Liver (tissue), 9 donors: ENCODE data around the gene SLK. TPM values are rescaled to one million over a fixed set of nuclear protein-coding genes. Genes with fewer than 3 reads are reported as not detected.

Source experiments
- DNase-seq: peaks from one replicate; pipeline ENCODE4 v3.0.0-alpha.2; 2017; ENCODE audit warnings: low spot score
- H3K27ac ChIP-seq, 2 donors: one replicate each; pipeline ENCODE4 v1.7.0; 2013; ENCODE audit warnings: inconsistent platforms in 2 of 2, low read length in 2 of 2, control low read depth in 1 of 2, low read depth in 1 of 2, mild to moderate bottlenecking in 1 of 2
- H3K27me3 ChIP-seq, 4 donors: one replicate each; pipeline versions ENCODE4 v1.6.1 to v1.7.0; 2013; ENCODE audit warnings: low read length in 3 of 4, inconsistent platforms in 1 of 4, mild to moderate bottlenecking in 1 of 4, moderate library complexity in 1 of 4; ENCODE audit not compliant: control insufficient read depth in 4 of 4, insufficient read depth in 4 of 4
- H3K36me3 ChIP-seq, 4 donors: one replicate each; pipeline versions ENCODE4 v1.6.1 to v1.7.0; 2013; ENCODE audit warnings: low read length in 3 of 4, mild to moderate bottlenecking in 3 of 4, low read depth in 1 of 4, moderate library complexity in 1 of 4; ENCODE audit not compliant: control insufficient read depth in 4 of 4, insufficient read depth in 3 of 4
- H3K4me1 ChIP-seq, 4 donors: one replicate each; pipeline versions ENCODE4 v1.6.1 to v1.7.0; 2013; ENCODE audit warnings: low read length in 3 of 4, mild to moderate bottlenecking in 3 of 4, moderate library complexity in 1 of 4; ENCODE audit not compliant: control insufficient read depth in 4 of 4, insufficient read depth in 4 of 4
- H3K4me3 ChIP-seq, 3 donors: one replicate each; pipeline versions ENCODE4 v1.6.1 to v1.7.0; 2013; ENCODE audit warnings: low read length in 3 of 3, control low read depth in 1 of 3, low read depth in 1 of 3, mild to moderate bottlenecking in 1 of 3
- H3K9ac ChIP-seq, 2 donors: one replicate each; pipeline ENCODE4 v1.7.0; 2013; ENCODE audit warnings: low read length in 2 of 2, mild to moderate bottlenecking in 2 of 2, moderate library complexity in 2 of 2, control low read depth in 1 of 2, low read depth in 1 of 2
- H3K9me3 ChIP-seq, 4 donors: one replicate each; pipeline versions ENCODE4 v1.6.1 to v1.7.0; 2013; ENCODE audit warnings: low read length in 3 of 4; ENCODE audit not compliant: control insufficient read depth in 4 of 4
- ATF3 ChIP-seq: IDR thresholded peaks from 2 replicates; pipeline ENCODE4 v1.6.1; 2016; ENCODE audit warnings: antibody characterized with exemption
- CTCF ChIP-seq: fragments of 150-350 bp; IDR thresholded peaks from 2 replicates; pipeline ENCODE4 v1.5.1; 2017; ENCODE audit warnings: improper control_type of control experiment, low read depth, low read length; ENCODE audit not compliant: missing input control
- EGR1 ChIP-seq, 2 donors: IDR thresholded peaks; 2 replicates each; pipeline ENCODE4 v1.6.1; 2016 to 2018; ENCODE audit warnings: antibody characterized with exemption in 2 of 2, low read depth in 2 of 2
- FOXA1 ChIP-seq: IDR thresholded peaks from 2 replicates; pipeline ENCODE4 v1.6.1; 2016; ENCODE audit warnings: antibody characterized with exemption
- FOXA2 ChIP-seq: IDR thresholded peaks from 2 replicates; pipeline ENCODE4 v1.6.1; 2016; ENCODE audit warnings: antibody characterized with exemption
- GABPA ChIP-seq, 2 donors: IDR thresholded peaks in 1 of 2; conservative IDR thresholded peaks in 1 of 2; 2 replicates each; pipeline ENCODE4 v1.6.1; 2016; ENCODE audit warnings: antibody characterized with exemption in 2 of 2, mild to moderate bottlenecking in 1 of 2, moderate library complexity in 1 of 2
- HNF4A ChIP-seq, 2 donors: conservative IDR thresholded peaks; 2 replicates each; pipeline ENCODE4 v1.6.1; 2016; ENCODE audit warnings: antibody characterized with exemption in 2 of 2, mild to moderate bottlenecking in 2 of 2
- HNF4G ChIP-seq: IDR thresholded peaks from 2 replicates; pipeline ENCODE4 v1.6.1; 2016; ENCODE audit warnings: antibody characterized with exemption
- JUND ChIP-seq, 2 donors: IDR thresholded peaks; 2 replicates each; pipeline ENCODE4 v1.6.1; 2016; ENCODE audit warnings: antibody characterized with exemption in 2 of 2
- MAX ChIP-seq: IDR thresholded peaks from 2 replicates; pipeline ENCODE4 v1.6.1; 2016; ENCODE audit warnings: antibody characterized with exemption
- NR2F2 ChIP-seq: IDR thresholded peaks from 2 replicates; pipeline ENCODE4 v1.6.1; 2016; ENCODE audit warnings: antibody characterized with exemption
- RAD21 ChIP-seq, 2 donors: IDR thresholded peaks; 2 replicates each; pipeline ENCODE4 v1.6.1; 2016; ENCODE audit warnings: antibody characterized with exemption in 2 of 2, mild to moderate bottlenecking in 2 of 2
- REST ChIP-seq: IDR thresholded peaks from 2 replicates; pipeline ENCODE4 v1.6.1; 2016; ENCODE audit warnings: antibody characterized with exemption, mild to moderate bottlenecking
- RXRA ChIP-seq, 2 donors: IDR thresholded peaks; 2 replicates each; pipeline ENCODE4 v1.6.1; 2017 to 2018; ENCODE audit warnings: antibody characterized with exemption in 2 of 2, mild to moderate bottlenecking in 1 of 2
- SP1 ChIP-seq: IDR thresholded peaks from 2 replicates; pipeline ENCODE4 v1.6.1; 2018; ENCODE audit warnings: antibody characterized with exemption, mild to moderate bottlenecking
- TAF1 ChIP-seq: conservative IDR thresholded peaks from 2 replicates; pipeline ENCODE4 v1.6.1; 2016; ENCODE audit warnings: antibody characterized with exemption, mild to moderate bottlenecking
- YY1 ChIP-seq: IDR thresholded peaks from 2 replicates; pipeline ENCODE4 v1.6.1; 2016; ENCODE audit warnings: antibody characterized with exemption, mild to moderate bottlenecking
- ZBTB33 ChIP-seq: IDR thresholded peaks from 2 replicates; pipeline ENCODE4 v1.6.1; 2016; ENCODE audit warnings: antibody characterized with exemption
- WGBS: extraction: QIAGEN DNeasy Blood & Tissue Kit; methylation state at CpG from one replicate; pipeline ENCODE4 v1.1.7; 2013; 5-methylcytosine and 5-hydroxymethylcytosine counted together
- polyA plus RNA-seq, 2 donors: library from polyadenylated mRNA; stranded (reverse) in 1 of 2; unstranded in 1 of 2; fragments of 200-250 nt in 1 of 2; fragments of >200 nt in 1 of 2; fragmentation: Nextera tagmentation in 1 of 2; extraction: Ambion mirVana in 1 of 2; gene quantifications; one replicate each; pipeline versions ENCODE4 v1.2.1 to v1.2.3, GENCODE V29; 2013 to 2015
- total RNA-seq, 2 donors: library from RNA; depleted of rRNA; stranded (reverse); fragments of >200 nt; gene quantifications; one replicate each; pipeline ENCODE4 v1.2.3, GENCODE V29; 2014
- donor health status: healthy.
- donor health status: healthy.
- donor health status: healthy.
- donor health status: healthy.
- donor health status: healthy.

Gene SLK
- total and polyA plus RNA-seq, 4 donors: 3.9 to 20.3 (median 12.4) TPM

- Histone ChIP-seq H3K9ac (no peak overlapping the region), H3K27ac (no peak overlapping the region), H3K27me3 (no peaks in the 10 kb centered on the region), H3K4me3 (no peak overlapping the region), H3K9me3 (no peaks in the 10 kb centered on the region), H3K4me1 (no peaks in the 10 kb centered on the region), H3K36me3 (no peaks in the 10 kb centered on the region)
- TF ChIP-seq NR2F2 (no peak), HNF4G (no peak), EGR1 (IDR thresholded peaks at IDR 0.05; ENCODE audit: low read depth in 2 of 2) (no peak), ATF3 (no peak), CTCF (no peak), REST (no peak), JUND (IDR thresholded peaks at IDR 0.05) (no peak), TAF1 (no peak), FOXA1 (no peak), GABPA (IDR thresholded peaks at IDR 0.05 in 1 of 2, conservative IDR thresholded peaks at IDR 0.05 in 1 of 2) (no peak), ZBTB33 (no peak), FOXA2 (no peak), MAX (no peak), RAD21 (IDR thresholded peaks at IDR 0.05) (no peak), SP1 (no peak), YY1 (no peak), RXRA (IDR thresholded peaks at IDR 0.05) (no peak), HNF4A (conservative IDR thresholded peaks at IDR 0.05) (no peak)
- no peak for DNase-seq
- WGBS: 57% methylated on average over 6 of the region's 6 CpGs
These were observed 73.4 kb downstream of the SLK start for GRCh38 chr10:104040382-104040781.
